ENCODE data around the gene NDUFV2.

The NDUFV2 gene

DNA sequence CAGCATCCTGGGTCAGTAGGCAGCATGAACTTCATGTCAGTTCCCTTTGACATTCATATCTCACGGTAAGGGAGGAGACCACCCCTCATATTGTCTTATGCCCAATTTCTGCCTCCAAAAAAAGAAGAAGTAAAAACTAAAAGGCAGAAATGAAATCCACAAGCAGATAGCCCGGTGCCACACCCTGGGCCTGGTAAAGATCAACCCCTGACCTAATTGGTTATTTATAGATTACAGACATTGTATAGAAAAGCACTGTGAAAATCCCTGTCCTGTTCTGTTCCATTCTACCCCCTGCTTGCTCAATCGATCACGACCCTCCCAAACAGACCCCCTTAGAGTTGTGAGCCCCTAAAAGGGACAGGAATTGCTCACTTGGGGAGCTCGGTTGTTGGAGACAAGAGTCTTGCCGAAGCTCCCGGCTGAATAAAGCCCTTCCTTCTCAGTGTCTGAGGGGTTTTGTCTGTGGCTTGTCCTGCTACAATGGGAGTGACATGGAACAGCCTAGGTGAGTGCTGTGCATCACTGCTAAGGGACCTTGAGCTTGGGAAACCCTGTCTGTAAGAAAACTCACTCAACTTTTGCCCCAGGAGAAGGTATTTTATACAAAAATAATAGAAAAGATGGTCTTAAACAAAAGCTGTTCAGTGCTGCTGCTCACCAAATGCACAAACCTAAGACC, 11.1 kb downstream of the NDUFV2 start:
- H2AFZ ChIP-seq (ENCODE audit: insufficient read depth, low read length, poor library complexity): no peak overlapping the region
- no peak overlapping the region for H3K18ac ChIP-seq (ENCODE audit: low read length)
- H3K79me1 ChIP-seq (ENCODE audit: low read length): no peaks in the 10 kb centered on the region
- no peak overlapping the region for H3K4me3 ChIP-seq (ENCODE audit: low read depth, low read length)
- H3K4ac ChIP-seq (ENCODE audit: low read depth, low read length): peak overlapping the region; percentile 87
- no peak overlapping the region for H3K9ac ChIP-seq (ENCODE audit: low read length)
- peak overlapping the region; percentile 10 for H3K4me2 ChIP-seq (ENCODE audit: low read length)
- no peak overlapping the region for H4K91ac ChIP-seq (ENCODE audit: low read depth, low read length)
- no peak overlapping the region for H2AK5ac ChIP-seq (ENCODE audit: low read length)
- H4K12ac ChIP-seq (ENCODE audit: low read depth, low read length): no peak overlapping the region
- H4K8ac ChIP-seq (ENCODE audit: low read depth, low read length): no peak overlapping the region
- H2BK12ac ChIP-seq (ENCODE audit: low read length): no peak overlapping the region
- H3K23ac ChIP-seq (ENCODE audit: low read length): no peak overlapping the region
- peaks cover 0 to 2% of the 10 kb centered on the region in 2 experiments for H3K36me3 ChIP-seq (ENCODE audit: control insufficient read depth in 1 of 2, insufficient read depth in 2 of 2, low read length in 2 of 2)
- H2BK120ac ChIP-seq (ENCODE audit: insufficient read depth, low read length, poor library complexity): no peak overlapping the region
- no peak overlapping the region for H3K27ac ChIP-seq (ENCODE audit: low read depth, low read length)
- no peaks in the 10 kb centered on the region for H3K27me3 ChIP-seq (ENCODE audit: insufficient read depth, low read length)
- H3K4me1 ChIP-seq (ENCODE audit: control insufficient read depth in 1 of 2, insufficient read depth in 2 of 2, low read length in 2 of 2): peaks cover 3 to 6% of the 10 kb centered on the region in 2 experiments
- H3K79me2 ChIP-seq (ENCODE audit: control insufficient read depth, insufficient read depth, low read length, poor library complexity): peaks cover 8% of the 10 kb centered on the region
- no peak for DNase-seq
- H3K9me3 ChIP-seq (ENCODE audit: insufficient read depth, low read depth, low read length): no peaks in the 10 kb centered on the region
- no peak overlapping the region for H3K14ac ChIP-seq (ENCODE audit: low read length)
- no peak overlapping the region for H2BK5ac ChIP-seq (ENCODE audit: low read depth, low read length, poor library complexity)
- no CpG with 5 or more reads among the region's 7 CpGs for WGBS (ENCODE audit: extremely low coverage, insufficient coverage, insufficient read length)

DNA sequence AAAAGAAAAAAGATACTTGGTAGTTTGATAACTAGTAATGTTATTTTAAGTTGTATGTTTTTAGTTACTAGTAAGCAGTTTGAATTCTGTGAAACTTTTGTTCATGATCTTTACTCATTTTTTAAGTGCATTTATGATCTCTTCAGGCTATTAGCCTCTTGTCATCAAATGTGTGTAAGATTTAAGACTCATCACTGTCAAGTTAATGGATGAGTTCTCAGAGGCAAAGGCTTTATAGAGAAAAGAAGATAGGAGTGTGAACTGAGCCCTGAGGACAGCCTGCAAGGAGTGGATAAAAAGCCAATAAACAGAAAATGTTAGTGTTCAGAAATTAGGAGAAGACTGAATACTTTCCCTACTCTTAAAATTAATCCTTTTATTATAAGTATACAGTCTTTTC, 13.5 kb downstream of the NDUFV2 start:
- peaks cover 0 to 2% of the 10 kb centered on the region in 2 experiments for H3K36me3 ChIP-seq (ENCODE audit: control insufficient read depth in 1 of 2, insufficient read depth in 2 of 2, low read length in 2 of 2)
- no peak overlapping the region for H3K18ac ChIP-seq (ENCODE audit: low read length)
- no peak overlapping the region for H3K4ac ChIP-seq (ENCODE audit: low read depth, low read length)
- H4K12ac ChIP-seq (ENCODE audit: low read depth, low read length): no peak overlapping the region
- no peak overlapping the region for H4K91ac ChIP-seq (ENCODE audit: low read depth, low read length)
- H3K4me1 ChIP-seq (ENCODE audit: control insufficient read depth in 1 of 2, insufficient read depth in 2 of 2, low read length in 2 of 2): peaks cover 3 to 6% of the 10 kb centered on the region in 2 experiments
- no peak overlapping the region for H3K23ac ChIP-seq (ENCODE audit: low read length)
- DNase-seq: no peak
- H4K8ac ChIP-seq (ENCODE audit: low read depth, low read length): no peak overlapping the region
- no peaks in the 10 kb centered on the region for H3K9me3 ChIP-seq (ENCODE audit: insufficient read depth, low read depth, low read length)
- H2BK12ac ChIP-seq (ENCODE audit: low read length): no peak overlapping the region
- no peak overlapping the region for H3K4me3 ChIP-seq (ENCODE audit: low read depth, low read length)
- no peak overlapping the region for H3K4me2 ChIP-seq (ENCODE audit: low read length)
- no peak overlapping the region for H2BK120ac ChIP-seq (ENCODE audit: insufficient read depth, low read length, poor library complexity)
- no peak overlapping the region for H3K9ac ChIP-seq (ENCODE audit: low read length)
- no peak overlapping the region for H2AK5ac ChIP-seq (ENCODE audit: low read length)
- peaks cover 6% of the 10 kb centered on the region for H3K79me2 ChIP-seq (ENCODE audit: control insufficient read depth, insufficient read depth, low read length, poor library complexity)
- no peaks in the 10 kb centered on the region for H3K27me3 ChIP-seq (ENCODE audit: insufficient read depth, low read length)
- no peaks in the 10 kb centered on the region for H3K79me1 ChIP-seq (ENCODE audit: low read length)
- no peak overlapping the region for H2BK5ac ChIP-seq (ENCODE audit: low read depth, low read length, poor library complexity)
- H3K14ac ChIP-seq (ENCODE audit: low read length): no peak overlapping the region
- H2AFZ ChIP-seq (ENCODE audit: insufficient read depth, low read length, poor library complexity): no peak overlapping the region
- no peak overlapping the region for H3K27ac ChIP-seq (ENCODE audit: low read depth, low read length)

DNA sequence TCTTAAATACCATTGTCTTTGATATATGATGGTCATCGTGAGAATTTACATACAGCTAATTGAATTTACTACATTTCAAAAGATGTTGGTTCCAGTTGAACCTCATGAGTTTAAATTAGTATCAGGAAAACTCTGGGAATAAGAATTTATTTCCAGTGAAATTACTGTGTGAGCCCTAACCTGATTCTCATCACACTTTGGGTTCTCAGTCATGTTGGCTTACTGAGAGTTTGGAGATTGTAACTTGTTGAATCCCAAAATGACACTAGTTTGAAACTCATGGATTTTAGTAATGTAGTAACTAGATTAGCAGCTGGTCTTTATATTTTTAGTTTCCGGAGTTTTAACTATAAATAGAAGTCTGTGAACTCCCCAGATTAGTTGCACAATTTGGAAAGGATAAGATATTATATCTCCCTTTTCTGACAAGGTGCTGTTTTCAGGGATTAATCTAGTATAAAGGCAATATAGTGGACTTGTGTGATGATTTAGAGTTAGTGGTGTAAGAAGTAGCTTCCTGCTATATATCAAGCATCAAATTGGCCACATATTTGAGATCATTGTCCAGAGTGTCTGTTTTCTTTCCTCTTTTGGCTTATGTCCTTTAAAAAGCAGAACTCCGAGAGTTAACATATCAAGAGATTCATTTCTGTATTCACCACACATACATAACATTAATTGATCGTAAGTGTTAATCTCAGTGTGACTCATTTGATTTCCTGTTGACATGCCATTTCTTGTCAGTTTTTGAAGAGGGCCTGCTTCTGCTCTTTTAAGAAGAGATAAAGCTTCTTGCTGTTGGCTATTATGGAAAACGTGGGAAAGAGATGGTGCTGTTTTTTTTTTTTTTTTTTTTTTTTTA, 15.7 kb downstream of the NDUFV2 start:
- H3K79me1 ChIP-seq (ENCODE audit: low read length): no peaks in the 10 kb centered on the region
- H2AFZ ChIP-seq (ENCODE audit: insufficient read depth, low read length, poor library complexity): no peak overlapping the region
- H3K27ac ChIP-seq (ENCODE audit: low read depth, low read length): no peak overlapping the region
- no peak overlapping the region for H4K12ac ChIP-seq (ENCODE audit: low read depth, low read length)
- no peak overlapping the region for H4K8ac ChIP-seq (ENCODE audit: low read depth, low read length)
- H3K36me3 ChIP-seq (ENCODE audit: control insufficient read depth in 1 of 2, insufficient read depth in 2 of 2, low read length in 2 of 2): peaks cover 0 to 4% of the 10 kb centered on the region in 2 experiments
- H3K9ac ChIP-seq (ENCODE audit: low read length): no peak overlapping the region
- peaks cover 3 to 6% of the 10 kb centered on the region in 2 experiments for H3K4me1 ChIP-seq (ENCODE audit: control insufficient read depth in 1 of 2, insufficient read depth in 2 of 2, low read length in 2 of 2)
- H4K91ac ChIP-seq (ENCODE audit: low read depth, low read length): no peak overlapping the region
- no peak overlapping the region for H3K14ac ChIP-seq (ENCODE audit: low read length)
- no peak overlapping the region for H3K4ac ChIP-seq (ENCODE audit: low read depth, low read length)
- no peak overlapping the region for H3K4me3 ChIP-seq (ENCODE audit: low read depth, low read length)
- H2BK12ac ChIP-seq (ENCODE audit: low read length): no peak overlapping the region
- H3K9me3 ChIP-seq (ENCODE audit: insufficient read depth, low read depth, low read length): no peaks in the 10 kb centered on the region
- no peak overlapping the region for H2BK5ac ChIP-seq (ENCODE audit: low read depth, low read length, poor library complexity)
- no peak overlapping the region for H2AK5ac ChIP-seq (ENCODE audit: low read length)
- no peak overlapping the region for H3K23ac ChIP-seq (ENCODE audit: low read length)
- H3K79me2 ChIP-seq (ENCODE audit: control insufficient read depth, insufficient read depth, low read length, poor library complexity): peaks cover 2% of the 10 kb centered on the region
- no peak overlapping the region for H3K18ac ChIP-seq (ENCODE audit: low read length)
- H3K27me3 ChIP-seq (ENCODE audit: insufficient read depth, low read length): no peaks in the 10 kb centered on the region
- no CpG with 5 or more reads among the region's 5 CpGs for WGBS (ENCODE audit: extremely low coverage, insufficient coverage, insufficient read length)
- no peak for DNase-seq
- no peak overlapping the region for H2BK120ac ChIP-seq (ENCODE audit: insufficient read depth, low read length, poor library complexity)
- no peak overlapping the region for H3K4me2 ChIP-seq (ENCODE audit: low read length)

DNA sequence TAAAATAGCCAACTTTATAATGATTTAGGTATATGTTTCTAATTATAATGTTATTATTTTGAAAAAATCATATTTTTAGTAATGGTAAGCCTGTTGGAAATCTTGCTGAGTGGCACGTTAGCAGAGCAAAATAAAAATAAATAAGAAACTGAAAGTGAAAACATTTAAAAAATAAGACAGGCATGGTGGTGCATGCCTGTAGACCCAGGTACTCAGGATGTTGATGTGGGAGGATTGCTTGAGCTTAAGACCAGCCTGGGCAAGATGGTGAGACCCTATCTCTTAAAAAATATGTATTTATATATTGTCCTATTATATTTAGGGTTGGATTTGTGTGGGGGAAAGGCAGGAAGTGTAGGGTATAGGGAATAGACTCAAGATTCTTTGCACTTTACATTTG, 18.3 kb downstream of the NDUFV2 start:
- DNase-seq: no peak
- H2BK5ac ChIP-seq (ENCODE audit: low read depth, low read length, poor library complexity): no peak overlapping the region
- WGBS (ENCODE audit: extremely low coverage, insufficient coverage, insufficient read length): no CpG with 5 or more reads among the region's 1 CpG
- no peak overlapping the region for H4K91ac ChIP-seq (ENCODE audit: low read depth, low read length)
- peaks cover 3 to 6% of the 10 kb centered on the region in 2 experiments for H3K4me1 ChIP-seq (ENCODE audit: control insufficient read depth in 1 of 2, insufficient read depth in 2 of 2, low read length in 2 of 2)
- peaks cover 3 to 9% of the 10 kb centered on the region in 2 experiments for H3K36me3 ChIP-seq (ENCODE audit: control insufficient read depth in 1 of 2, insufficient read depth in 2 of 2, low read length in 2 of 2)
- no peak overlapping the region for H2AK5ac ChIP-seq (ENCODE audit: low read length)
- H2AFZ ChIP-seq (ENCODE audit: insufficient read depth, low read length, poor library complexity): no peak overlapping the region
- no peak overlapping the region for H3K18ac ChIP-seq (ENCODE audit: low read length)
- H4K12ac ChIP-seq (ENCODE audit: low read depth, low read length): no peak overlapping the region
- no peaks in the 10 kb centered on the region for H3K9me3 ChIP-seq (ENCODE audit: insufficient read depth, low read depth, low read length)
- no peak overlapping the region for H3K4me3 ChIP-seq (ENCODE audit: low read depth, low read length)
- H3K79me1 ChIP-seq (ENCODE audit: low read length): no peaks in the 10 kb centered on the region
- H2BK120ac ChIP-seq (ENCODE audit: insufficient read depth, low read length, poor library complexity): no peak overlapping the region
- no peak overlapping the region for H3K4ac ChIP-seq (ENCODE audit: low read depth, low read length)
- no peaks in the 10 kb centered on the region for H3K79me2 ChIP-seq (ENCODE audit: control insufficient read depth, insufficient read depth, low read length, poor library complexity)
- no peak overlapping the region for H4K8ac ChIP-seq (ENCODE audit: low read depth, low read length)
- H3K14ac ChIP-seq (ENCODE audit: low read length): no peak overlapping the region
- H3K4me2 ChIP-seq (ENCODE audit: low read length): no peak overlapping the region
- no peak overlapping the region for H3K9ac ChIP-seq (ENCODE audit: low read length)
- no peak overlapping the region for H3K27ac ChIP-seq (ENCODE audit: low read depth, low read length)
- no peak overlapping the region for H3K23ac ChIP-seq (ENCODE audit: low read length)
- no peaks in the 10 kb centered on the region for H3K27me3 ChIP-seq (ENCODE audit: insufficient read depth, low read length)
- H2BK12ac ChIP-seq (ENCODE audit: low read length): no peak overlapping the region
